ENCODE measurements around the gene VPS35L.

VPS35L gene

DNA sequence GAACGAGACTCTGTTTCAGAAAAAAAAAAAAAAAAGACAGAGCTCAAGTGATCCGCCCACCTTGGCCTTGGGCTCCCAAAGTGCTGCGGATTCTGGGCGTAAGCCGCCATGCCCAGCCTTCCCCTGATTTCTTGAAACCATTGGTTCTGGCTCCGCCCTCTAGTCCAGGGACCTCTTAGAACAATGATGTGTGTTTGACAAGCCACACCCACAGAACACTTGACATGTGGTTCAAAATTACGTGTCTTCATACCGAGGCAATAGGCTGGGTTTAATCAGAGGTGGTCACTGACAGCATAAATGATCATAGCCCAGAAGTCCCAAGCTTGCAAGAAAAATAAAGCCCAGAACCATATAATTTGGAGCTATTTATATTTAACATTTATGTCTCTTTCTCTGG, 139.5 kb downstream of the VPS35L start:
- DNase-seq (ENCODE audit: low read depth in 2 of 2) = no peak

GRCh38 chr16:19696328-19696727, 140.8 kb downstream of the VPS35L start:
- peak; percentile 25 to 37 for DNase-seq (ENCODE audit: low read depth in 2 of 2)

- no peak for DNase-seq (ENCODE audit: low read depth in 2 of 2)
Observed at GRCh38 chr16:19696961-19697360, 141.5 kb downstream of the VPS35L start.

DNA sequence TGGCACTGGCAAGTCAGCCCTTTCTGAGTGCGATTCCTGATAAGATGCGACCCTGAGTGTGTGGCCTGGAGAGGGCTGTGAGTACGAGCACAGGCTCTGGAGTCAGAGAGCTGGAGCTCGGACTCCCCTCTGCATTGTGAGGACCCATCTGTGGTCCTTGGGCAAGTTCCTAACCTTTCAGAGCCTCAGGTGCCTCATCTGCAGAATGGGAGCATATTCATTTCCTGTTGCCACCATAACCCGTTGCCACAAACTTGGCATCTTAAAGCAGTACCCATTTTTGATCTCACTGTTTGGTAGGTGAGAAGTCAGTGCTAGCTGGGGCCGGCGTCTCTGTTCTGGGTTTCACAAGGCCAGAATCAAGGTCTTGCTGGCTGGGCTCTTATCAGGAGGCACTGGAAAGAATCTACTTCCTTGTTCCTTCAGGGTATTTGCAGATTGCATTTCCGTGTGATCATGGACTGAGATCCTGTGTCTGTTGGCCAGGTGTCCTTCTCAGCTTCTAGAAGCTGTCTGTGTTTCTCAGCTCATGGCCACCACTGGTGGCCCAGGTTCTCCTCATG, 142.3 kb downstream of the VPS35L start:
- no peak for DNase-seq (ENCODE audit: low read depth in 2 of 2)

DNA sequence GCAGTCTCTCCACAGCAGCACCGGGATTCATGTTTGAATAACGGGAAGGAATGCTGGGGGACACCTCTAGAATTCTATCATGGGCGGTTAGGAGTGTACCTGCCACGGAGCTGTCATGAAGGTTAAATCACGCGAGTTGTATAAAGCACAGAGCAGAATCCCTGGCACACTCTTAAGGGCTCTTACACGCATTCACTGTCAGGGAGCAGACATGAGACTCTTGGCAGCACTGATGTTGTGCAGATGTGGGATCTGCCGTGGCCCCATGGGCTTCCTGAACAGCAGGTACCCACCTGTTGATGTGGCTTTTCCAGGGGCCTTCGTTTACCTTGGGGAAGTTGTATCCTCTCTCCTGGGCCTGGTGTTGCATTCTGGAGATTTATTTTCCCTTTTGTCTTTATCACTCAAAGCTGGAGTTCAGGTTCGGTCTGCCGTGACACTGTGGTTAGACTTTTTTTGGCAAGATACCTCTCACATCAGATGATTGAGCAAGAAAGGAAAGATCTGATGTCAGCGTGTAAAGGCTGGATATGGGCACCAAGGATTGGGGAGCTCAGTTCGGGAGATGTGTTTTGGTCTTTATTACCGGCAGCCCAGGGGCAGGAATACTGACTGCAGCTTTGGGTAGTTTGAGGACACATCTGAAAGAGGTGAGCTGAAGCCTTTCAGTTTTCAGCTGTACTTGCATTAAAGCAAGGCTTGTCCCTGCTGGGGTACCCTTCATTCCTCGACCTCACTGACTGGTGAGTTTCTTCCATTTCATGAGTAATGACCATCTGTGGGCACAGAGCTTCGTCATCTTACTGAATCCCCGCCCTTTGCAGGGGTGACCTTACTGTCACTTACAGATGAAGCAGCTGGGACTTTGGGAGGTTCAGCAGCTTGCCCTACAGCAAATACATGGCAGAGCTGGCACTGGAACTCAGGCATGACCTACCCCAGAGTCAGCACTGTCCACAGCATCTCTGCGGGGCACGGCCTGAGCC, 143.3 kb downstream of the VPS35L start:
- DNase-seq (ENCODE audit: low read depth in 2 of 2) = no peak

GRCh38 chr16:19699472-19699871, 144.0 kb downstream of the VPS35L start:
- DNase-seq (ENCODE audit: low read depth in 2 of 2) = no peak

DNA sequence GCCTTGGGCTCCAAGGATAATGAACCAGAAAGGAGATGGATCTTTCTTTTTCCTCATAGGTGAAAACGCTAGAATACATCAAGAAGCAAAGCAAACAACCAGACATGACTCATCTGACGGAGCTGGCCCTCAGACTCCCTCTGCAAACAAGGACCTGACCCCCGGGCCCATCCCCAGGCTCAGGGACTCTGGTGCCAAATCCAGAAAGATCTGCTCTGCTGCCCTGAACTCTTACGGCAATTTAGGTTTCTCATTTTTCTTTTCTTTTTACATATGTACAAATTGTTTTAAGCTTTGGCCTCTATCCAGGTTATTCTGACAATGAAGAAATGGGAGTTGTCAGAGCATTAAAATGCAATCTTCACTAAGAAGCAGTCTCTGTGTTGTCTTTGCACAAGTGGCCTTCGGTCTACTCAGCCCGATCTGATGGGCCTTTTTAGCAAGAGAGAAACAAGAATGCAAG, 144.8 kb downstream of the VPS35L start:
- no peak for DNase-seq (ENCODE audit: low read depth in 2 of 2)

- no peak for DNase-seq (ENCODE audit: low read depth in 2 of 2)
Observed at GRCh38 chr16:19701091-19701490, 145.6 kb downstream of the VPS35L start.

DNA sequence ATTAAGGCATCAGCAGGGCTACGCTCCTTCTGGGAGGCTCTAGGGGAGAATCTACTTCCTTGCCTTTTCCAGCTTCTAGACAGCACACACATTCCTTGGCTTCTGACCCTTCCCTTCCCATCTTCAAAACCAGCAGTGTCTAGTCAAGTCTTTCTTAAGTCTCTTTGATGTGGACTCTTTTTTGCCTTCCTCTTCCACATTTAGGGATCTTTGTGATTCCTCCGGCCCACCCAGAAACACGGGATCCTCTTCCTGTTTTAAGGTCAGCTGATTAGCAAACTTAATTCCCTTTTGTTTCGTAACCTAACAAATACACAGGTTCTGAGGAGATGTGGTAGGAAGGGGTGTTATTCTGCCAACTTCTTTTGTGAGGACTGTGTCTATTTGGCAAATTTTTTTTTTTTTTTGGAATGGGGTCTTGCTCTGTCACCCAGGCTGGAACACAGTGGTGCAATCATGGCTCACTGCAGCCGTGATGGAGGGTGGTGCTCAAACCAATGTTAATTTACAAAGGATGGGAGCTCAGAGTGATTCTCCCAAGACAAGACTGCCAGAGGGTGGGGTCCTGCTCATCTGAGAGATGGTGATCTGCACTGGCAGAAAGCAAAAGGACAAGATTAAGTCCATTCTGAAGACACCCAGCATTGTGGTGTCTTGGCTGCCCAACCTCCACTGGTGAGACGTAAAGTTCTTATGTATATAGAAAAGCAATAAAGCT, 147.8 kb downstream of the VPS35L start:
- DNase-seq (ENCODE audit: low read depth in 2 of 2) = no peak

DNA sequence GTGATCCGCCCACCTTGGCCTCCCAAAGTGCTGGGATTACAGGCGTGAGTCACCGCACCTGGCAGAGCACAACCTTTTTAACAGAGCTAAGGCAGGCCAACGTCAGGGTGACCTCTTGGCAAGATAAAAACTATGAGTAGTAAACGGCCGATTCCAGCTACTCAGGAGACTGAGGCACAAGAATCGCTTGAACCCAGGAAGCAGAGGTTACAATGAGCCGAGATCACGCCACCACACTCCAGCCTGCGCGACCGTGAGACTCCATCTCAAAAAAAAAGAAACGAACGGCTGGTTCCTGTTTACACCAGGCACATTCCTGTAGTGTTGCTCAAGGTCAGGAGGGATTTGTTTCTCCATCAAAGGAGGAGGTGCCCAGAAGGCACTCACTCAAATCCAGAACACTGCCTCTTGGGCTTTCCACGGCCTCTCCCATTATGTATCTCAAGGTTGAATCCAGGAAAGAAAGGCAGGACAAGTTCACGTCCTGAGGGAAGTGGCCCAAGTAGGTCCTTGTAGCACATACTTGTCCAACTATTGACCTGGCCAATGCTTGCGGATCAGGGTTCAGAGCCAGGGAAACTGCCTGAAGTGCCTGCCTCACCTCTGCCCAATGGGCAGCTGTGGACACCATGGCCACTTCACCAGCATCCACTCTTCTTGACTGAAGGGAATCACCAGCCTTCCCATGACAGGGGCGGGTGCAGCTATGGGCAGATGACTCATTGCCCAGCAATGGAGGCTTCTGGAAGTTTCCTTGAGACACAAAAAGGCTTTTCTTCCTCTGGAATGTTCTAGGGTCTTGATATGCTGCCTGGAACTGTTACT, 149.0 kb downstream of the VPS35L start:
- no peak for DNase-seq (ENCODE audit: low read depth in 2 of 2)

DNA sequence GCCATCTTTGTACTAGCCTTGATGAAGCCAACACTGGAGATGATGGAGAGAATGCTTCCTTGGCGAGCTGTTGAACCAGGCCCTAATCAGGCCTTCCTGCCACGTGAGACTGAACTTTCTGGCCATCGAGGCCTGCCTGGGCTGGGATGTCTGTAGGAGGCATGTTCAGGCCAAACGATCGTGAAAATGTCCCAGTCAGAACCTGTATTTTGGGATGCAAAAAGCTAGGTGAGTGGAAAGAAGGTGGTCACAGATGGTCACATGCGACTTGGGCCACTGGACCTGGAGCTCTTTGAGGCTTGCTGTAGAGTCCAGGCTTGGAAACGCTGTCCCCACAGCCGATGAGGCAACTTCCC, 149.6 kb downstream of the VPS35L start:
- no peak for DNase-seq (ENCODE audit: low read depth in 2 of 2)

DNA sequence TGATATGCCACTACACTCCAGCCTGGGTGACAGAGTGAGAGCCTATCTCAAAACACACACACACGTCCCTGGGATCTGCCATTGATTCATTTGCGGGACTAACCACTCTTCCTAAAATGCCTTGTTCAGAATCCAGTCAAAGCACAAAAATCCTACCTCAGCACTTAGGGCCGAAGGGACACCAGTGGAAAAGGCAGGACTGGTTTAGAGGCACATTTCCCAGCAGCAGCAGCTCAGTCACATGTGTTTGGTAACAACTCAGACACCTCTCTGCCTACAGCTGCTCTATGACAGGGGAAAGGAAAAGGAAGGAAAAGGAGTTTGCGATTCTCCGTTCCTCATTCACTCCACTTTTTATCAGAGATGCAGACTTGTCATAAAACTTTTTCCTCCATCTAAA, 150.3 kb downstream of the VPS35L start:
- no peak for DNase-seq (ENCODE audit: low read depth in 2 of 2)

DNA sequence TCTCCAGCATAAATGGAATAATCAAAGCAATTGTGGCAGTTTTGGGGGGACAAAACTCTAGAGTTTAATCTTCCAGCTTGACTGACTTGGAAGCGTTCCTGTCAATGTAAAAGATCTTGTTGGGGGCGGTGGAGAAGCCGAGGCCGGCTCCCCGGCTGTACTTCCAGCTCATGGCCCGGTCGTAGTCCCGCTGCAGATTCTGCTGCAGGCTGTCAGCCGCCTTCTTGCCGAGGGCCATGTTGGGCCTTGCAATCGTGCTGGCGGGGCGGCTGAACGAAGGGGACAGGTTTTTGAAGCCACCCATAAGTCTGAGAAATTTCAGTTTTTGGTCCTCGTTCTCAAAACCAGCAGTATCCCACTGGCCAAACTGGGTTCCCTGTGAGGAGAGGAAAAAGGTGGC, 151.3 kb downstream of the VPS35L start:
- no peak for DNase-seq (ENCODE audit: low read depth in 2 of 2)

GRCh38 chr16:19707569-19708295, 152.2 kb downstream of the VPS35L start:
- no peak for DNase-seq (ENCODE audit: low read depth in 2 of 2)

DNA sequence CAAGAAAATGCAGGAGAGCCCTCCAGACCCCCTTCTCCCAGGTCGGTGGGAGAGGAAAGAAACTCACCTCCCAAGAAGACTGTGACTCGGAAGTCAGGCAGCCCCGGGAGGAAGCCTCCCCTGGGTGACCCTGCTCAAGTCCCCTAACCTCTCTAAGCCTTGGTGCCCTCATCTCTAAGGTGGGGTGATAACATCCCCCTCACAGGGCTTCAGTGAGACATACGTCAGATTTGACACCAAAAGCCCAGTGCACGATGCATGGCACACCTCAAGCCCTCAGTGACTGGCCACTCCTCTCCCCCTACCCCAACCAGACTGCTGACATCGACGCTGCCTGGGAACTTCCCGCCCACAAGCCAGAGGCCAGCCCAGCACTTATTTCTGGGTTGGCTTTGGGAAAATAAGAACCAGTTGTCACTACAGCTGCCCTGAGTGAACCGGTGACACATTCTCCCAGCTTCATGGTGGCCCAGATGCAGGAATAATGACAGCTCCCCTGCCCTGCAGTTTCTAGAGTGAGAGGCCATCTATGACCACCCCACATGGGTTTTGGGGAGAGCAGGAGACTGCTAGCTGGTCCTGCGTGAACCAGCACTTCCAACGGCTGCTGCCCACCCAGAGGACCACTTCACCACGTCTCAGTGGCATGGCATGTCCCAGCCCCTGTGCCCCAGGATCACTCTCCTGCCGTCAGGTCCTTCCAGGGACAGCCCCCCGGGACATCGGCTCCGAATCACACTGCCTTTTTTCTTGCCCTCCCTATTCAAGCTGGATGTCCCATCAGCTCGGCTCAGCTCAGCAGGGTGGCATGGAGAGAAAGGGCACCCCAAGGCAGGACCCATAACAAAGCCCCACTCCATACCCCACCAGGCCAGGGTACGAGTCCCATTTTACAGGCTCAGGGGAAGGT, 153.0 kb downstream of the VPS35L start:
- DNase-seq (ENCODE audit: low read depth in 2 of 2) = no peak

DNA sequence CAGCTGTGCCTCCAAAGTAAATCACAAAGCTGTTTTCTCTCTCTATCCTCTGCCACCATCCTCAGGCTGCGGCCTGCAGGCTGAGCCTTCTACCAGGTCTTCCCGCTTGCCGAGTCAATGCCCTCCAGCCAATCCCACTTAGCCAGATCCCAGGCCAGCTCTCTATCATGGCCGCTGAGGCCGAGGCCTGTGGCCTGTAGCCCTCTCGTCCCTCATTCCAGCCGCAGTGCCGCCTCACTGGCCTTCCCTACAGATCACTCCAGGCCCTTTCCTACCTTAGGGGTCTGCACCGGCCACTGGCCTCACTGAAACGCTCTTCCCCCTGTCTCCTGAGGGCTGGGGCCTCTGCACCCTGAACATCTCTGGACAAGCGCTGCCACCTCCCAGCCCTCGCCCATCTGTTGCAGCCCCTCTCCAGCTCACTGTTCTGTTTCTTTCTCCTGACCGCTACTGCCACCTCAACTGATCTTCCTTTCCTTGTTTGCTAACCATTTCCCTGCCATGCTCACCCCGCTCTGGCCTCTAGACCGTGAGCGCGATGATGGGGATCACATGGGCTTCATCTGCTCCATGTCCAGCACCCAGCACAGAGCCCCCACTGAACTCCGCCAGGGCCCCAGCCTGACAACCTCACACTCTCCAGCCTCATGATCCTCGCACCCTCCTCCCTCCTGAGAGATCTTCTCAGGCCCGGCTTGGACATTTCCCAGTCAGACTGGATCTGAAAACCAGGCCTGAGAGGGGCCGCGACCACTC, 154.1 kb downstream of the VPS35L start:
- no peak for DNase-seq (ENCODE audit: low read depth in 2 of 2)

- no peak for DNase-seq (ENCODE audit: low read depth in 2 of 2)
Observed at GRCh38 chr16:19710191-19710908, 154.8 kb downstream of the VPS35L start.

DNA sequence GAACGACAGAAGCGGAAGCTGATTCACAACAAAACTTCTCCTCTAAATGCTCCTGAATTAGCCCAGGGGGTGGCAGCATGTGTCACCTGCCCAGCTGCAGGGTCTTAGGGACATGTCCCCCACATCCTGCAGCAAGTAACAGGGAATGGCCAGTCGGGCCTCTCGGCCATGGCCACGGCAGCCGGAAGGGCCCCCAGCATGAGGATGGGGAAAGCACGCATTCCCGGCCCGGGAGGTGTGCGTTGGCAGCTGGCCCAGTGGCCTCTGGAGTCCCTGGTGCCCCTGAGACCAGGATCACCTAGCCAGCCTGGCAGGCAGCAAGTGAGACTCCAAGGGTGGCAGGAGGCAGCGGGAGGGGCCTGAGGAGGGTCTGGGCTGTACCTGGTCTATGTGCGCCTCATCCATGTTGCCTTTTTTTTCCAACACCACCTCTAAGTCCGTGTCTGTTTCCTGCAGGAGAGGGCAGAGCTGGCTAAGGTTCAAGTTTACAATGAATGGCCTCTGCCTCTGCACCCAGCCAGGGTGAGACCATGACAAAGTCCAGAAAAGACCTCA, 155.6 kb downstream of the VPS35L start:
- DNase-seq (ENCODE audit: low read depth in 2 of 2) = no peak
